Urinary bladder (tissue), 4 donors: ENCODE data around the gene TRIP10. TPM values are rescaled to one million over a fixed set of nuclear protein-coding genes. Genes with fewer than 3 reads are reported as not detected.

Source experiments
- DNase-seq: peaks from one replicate; pipeline ENCODE4 v3.0.0-alpha.2; 2015; ENCODE audit errors: extremely low spot score
- H3K27ac ChIP-seq: one replicate; pipeline ENCODE4 v1.5.1; 2013; ENCODE audit warnings: low read depth, mild to moderate bottlenecking, moderate library complexity
- H3K36me3 ChIP-seq: one replicate; pipeline ENCODE4 v1.6.1; 2013; ENCODE audit warnings: mild to moderate bottlenecking, moderate library complexity; ENCODE audit not compliant: insufficient read depth
- H3K4me1 ChIP-seq: one replicate; pipeline ENCODE4 v1.6.1; 2013; ENCODE audit warnings: mild to moderate bottlenecking, moderate library complexity; ENCODE audit not compliant: insufficient read depth
- H3K4me3 ChIP-seq: one replicate; pipeline ENCODE4 v1.5.1; 2013; ENCODE audit warnings: low read depth, low read length
- whole genome bisulfite sequencing: extraction: QIAGEN DNeasy Blood & Tissue Kit; methylation state at CpG from one replicate; pipeline ENCODE4 v1.1.7; 2013; 5-methylcytosine and 5-hydroxymethylcytosine counted together
- polyA plus RNA-seq: library from polyadenylated mRNA; stranded (reverse); fragments of 200-250 nt; gene quantifications from one replicate; pipeline ENCODE4 v1.2.3, GENCODE V29; 2013
- total RNA-seq: library from RNA; depleted of rRNA; stranded (reverse); fragments of >200 nt; gene quantifications from one replicate; pipeline ENCODE4 v1.2.3, GENCODE V29; 2014
- donor health status: healthy with polysubstance abuse.
- donor health status: healthy.

Gene TRIP10
- total and polyA plus RNA-seq, 2 donors = 28.5 to 113 TPM

DNA sequence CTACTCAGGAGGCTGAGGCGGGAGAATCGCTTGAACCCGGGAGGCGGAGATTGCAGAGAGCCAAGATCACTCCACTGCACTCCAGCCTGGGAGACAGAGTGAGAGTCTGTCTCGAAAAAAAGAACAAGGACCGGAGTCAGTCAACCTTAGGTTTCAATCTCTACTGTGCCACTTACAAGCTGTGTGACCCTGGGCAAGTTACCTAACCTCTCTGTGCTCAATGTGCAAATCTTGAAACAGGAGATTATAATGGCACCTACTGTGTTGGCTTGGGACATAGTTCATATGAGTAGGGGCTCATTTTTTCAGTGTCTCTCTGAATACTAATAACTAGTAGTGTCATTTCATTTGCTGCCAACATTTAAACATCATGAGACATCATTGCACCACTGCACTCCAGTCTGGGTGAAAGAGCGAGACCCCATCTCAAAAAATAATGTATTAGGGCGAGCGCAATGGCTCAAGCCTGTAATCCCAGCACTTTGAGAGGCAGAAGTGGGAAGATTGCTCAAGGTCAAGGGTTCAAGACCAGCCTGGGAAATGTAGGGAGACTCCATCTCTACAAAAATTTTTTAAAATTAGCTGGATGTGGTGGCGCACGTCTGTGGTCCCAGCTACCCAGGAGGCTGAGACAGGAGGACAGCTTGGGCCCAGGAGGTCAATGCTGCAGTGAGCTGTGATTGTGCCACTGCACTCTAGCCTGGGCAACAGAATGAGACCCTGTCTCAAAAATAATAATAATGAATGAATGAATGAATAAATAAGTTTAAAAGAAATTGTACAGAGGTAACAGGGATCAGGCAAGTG lies 24.5 kb upstream of the TRIP10 start:
- Histone ChIP-seq H3K4me3 (no peak overlapping the region), H3K36me3 (no peaks in the 10 kb centered on the region), H3K27ac (no peak overlapping the region), H3K4me1 (no peaks in the 10 kb centered on the region)
- WGBS = 87% methylated on average over 11 of the region's 11 CpGs
- DNase-seq = no peak

DNA sequence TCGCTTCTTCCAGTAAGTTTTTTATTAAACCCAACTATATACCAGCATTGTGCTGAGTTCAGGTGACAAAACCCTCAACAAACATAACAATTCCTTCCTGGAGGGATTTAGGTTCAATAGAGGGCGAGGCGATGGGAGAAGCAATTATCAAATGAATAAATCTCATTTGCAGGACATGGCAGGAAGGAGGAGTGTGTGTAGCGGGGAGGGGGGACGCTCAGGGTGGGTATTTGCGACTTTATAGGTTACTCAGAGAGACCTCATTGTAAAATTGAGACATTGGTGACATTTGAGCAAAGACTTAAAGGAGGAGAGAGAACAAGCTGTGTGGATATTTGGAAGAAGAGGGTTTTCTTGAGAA lies 22.9 kb upstream of the TRIP10 start:
- no peak overlapping the region for H3K27ac ChIP-seq

DNA sequence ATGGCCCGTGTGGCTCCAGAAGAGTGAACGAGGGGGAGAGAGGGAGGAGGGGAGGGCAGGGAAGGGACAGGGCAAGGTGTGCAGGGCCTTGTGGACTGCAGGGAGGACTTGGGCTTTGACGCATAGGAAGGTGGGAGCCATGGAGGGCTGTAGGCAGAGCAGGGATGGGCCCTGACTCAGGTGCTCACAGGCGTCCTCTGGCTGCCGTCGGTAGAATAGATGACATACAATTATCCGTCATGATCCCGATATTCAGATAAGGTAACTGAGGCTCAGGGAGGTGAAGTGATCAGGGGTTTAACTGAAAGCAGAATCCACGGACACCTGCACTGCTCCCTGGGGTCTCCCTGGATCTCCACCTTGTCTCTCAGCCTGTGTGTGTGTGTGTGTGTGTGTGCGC lies 22.4 kb upstream of the TRIP10 start:
- no peak for DNase-seq
- H3K36me3 ChIP-seq = no peaks in the 10 kb centered on the region
- WGBS = 70% methylated on average over 10 of the region's 10 CpGs
- no peaks in the 10 kb centered on the region for H3K4me1 ChIP-seq
- H3K27ac ChIP-seq = no peak overlapping the region
- no peak overlapping the region for H3K4me3 ChIP-seq

More for the DNA sequence above, 22.9 kb upstream of the TRIP10 start:
- no peak for DNase-seq
- no peak overlapping the region for H3K4me3 ChIP-seq
- WGBS = 46% methylated on average over 6 of the region's 6 CpGs
- no peaks in the 10 kb centered on the region for H3K4me1 ChIP-seq
- H3K36me3 ChIP-seq = no peaks in the 10 kb centered on the region

DNA sequence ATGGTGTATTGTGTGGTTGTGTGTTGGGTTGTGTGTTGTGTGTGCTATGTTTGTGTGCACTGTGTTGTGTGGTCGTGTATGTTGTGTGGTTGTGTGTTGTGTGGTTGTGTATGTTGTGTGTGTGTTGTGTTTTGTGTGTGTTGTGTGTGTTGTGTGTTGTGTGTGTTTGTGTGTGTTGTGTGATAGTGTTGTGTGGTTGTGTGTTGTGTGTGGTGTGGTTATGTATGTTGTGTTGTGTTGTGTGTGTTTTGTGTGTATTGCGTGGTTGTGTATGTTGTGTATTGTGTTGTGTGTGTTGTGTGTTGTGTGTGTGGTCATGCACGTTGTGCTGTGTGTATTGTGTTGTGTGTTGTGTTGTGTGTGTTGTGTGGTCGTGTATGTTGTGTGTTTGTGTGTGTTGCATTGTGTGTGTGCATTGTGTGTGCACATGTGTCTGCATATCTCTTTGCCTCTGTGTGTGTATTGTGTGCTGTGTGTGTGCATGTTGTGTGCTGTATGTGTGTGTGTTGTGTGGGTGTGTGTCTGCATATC lies 22.0 kb upstream of the TRIP10 start:
- Histone ChIP-seq H3K36me3 (no peaks in the 10 kb centered on the region), H3K4me1 (no peaks in the 10 kb centered on the region), H3K4me3 (no peak overlapping the region), H3K27ac (no peak overlapping the region)
- 80% methylated on average over 4 of the region's 4 CpGs for WGBS
- no peak for DNase-seq

DNA sequence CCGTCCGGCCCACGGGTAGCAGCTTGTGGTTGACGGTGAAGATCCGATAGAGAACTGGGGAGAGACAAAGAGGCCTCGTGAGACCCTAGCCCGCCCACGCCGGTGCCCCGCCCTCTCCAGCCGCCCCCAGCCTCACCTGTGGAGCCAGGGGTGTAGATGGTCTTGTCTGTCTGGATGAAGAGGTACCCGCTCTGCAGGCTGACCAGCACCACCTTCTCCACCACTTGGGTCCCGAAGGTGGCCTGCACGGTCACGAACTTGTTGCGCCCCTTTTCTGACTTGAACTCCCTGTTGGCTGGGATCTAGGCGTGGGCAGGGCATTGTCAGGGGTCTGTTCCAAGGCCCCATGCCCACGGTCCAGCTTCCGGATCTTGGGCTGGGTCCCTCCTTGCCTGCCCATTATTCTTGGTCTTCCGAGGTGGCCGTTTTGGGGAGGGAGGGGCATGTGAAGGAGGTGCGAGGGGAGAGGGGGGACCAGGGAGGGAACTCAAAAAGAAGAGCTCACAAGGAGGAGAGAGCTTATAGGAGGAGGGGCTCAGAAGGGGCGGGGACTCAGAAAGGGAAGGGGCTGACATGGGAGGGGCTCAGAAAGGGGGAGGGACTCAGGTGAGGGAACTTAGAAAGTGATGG lies 21.3 kb upstream of the TRIP10 start:
- DNase-seq = no peak
- no peaks in the 10 kb centered on the region for H3K4me1 ChIP-seq
- H3K36me3 ChIP-seq = no peaks in the 10 kb centered on the region
- 70% methylated on average over 23 of the region's 23 CpGs for WGBS
- no peak overlapping the region for H3K27ac ChIP-seq
- no peak overlapping the region for H3K4me3 ChIP-seq

DNA sequence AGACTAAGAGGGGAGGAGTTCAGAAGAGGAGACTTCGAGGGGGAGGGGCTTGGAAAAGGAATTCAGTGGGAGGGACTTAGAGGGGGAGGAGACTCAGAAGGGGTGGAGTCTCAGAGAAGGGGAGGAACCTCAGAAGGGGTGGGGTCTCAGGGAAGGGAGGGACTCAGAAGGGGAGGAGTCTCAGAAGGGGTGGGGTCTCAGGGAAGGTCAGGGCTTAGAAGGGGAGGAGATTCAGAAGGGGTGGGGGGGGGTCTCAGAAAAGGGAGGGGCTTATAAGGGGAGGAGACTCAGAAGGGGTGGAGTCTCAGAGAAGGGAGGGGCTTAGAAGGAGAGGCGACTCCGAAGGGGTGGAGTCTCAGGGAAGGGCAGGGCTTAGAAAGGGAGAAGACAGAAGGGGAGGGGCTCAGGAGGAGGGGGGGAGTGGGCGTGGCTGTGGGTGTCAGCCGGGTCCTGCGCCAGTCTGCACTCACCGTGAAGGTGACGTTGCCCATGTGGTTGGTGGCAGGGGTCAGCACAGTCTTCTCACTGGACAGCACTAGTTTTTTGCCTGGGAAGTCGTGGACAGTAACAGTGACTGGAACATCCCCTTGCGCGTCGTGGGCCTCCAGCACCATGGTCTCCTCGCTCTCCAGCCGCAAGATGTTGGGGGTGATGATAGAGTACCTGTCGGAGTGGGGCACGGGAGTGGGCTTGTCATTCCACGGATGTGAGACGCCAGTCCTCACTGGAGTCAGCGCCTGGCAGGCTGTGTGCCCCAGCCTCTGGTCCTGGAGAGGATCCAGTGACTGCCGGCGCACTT lies 20.5 kb upstream of the TRIP10 start:
- no peak overlapping the region for H3K4me3 ChIP-seq
- H3K36me3 ChIP-seq = no peaks in the 10 kb centered on the region
- DNase-seq = no peak
- no peaks in the 10 kb centered on the region for H3K4me1 ChIP-seq
- H3K27ac ChIP-seq = no peak overlapping the region
- 78% methylated on average over 21 of the region's 21 CpGs for WGBS

DNA sequence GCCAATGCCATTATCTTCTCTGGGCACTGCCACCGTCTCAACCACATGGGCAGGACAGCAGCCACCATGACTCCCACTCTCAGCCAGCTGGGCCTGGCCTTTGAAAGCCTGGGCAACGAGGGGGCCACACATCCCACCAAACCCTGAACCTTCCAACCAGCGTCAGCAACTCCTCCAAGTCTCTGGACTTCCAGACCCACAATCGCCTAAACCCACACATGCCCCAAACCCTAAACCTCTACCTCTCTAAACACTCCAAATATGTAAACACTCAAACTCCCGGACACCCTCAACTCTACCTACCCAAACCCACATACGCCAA lies 20.0 kb upstream of the TRIP10 start:
- 69% methylated on average over 6 of the region's 6 CpGs for WGBS
- H3K36me3 ChIP-seq = no peaks in the 10 kb centered on the region
- no peak overlapping the region for H3K27ac ChIP-seq
- H3K4me3 ChIP-seq = no peak overlapping the region
- no peaks in the 10 kb centered on the region for H3K4me1 ChIP-seq
- DNase-seq = no peak

DNA sequence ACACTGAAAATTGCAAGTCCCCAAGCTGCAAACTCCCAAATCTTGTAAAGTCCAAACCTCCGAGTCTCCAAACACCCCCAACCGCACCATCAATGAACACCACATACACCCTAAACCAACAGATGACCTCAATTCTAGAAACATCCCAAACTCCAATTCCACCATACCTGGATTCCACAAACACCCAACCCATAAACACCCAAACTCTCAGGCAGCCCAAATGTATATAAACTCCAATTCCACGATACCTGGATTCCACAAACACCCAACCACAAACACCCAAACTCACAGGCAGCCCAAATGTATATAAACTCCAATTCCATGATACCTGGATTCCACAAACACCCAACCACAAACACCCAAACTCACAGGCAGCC lies 19.5 kb upstream of the TRIP10 start:
- DNase-seq = no peak
- no peaks in the 10 kb centered on the region for H3K36me3 ChIP-seq
- H3K27ac ChIP-seq = no peak overlapping the region
- H3K4me3 ChIP-seq = no peak overlapping the region
- H3K4me1 ChIP-seq = no peaks in the 10 kb centered on the region
- WGBS = 85% methylated on average over 3 of the region's 3 CpGs

DNA sequence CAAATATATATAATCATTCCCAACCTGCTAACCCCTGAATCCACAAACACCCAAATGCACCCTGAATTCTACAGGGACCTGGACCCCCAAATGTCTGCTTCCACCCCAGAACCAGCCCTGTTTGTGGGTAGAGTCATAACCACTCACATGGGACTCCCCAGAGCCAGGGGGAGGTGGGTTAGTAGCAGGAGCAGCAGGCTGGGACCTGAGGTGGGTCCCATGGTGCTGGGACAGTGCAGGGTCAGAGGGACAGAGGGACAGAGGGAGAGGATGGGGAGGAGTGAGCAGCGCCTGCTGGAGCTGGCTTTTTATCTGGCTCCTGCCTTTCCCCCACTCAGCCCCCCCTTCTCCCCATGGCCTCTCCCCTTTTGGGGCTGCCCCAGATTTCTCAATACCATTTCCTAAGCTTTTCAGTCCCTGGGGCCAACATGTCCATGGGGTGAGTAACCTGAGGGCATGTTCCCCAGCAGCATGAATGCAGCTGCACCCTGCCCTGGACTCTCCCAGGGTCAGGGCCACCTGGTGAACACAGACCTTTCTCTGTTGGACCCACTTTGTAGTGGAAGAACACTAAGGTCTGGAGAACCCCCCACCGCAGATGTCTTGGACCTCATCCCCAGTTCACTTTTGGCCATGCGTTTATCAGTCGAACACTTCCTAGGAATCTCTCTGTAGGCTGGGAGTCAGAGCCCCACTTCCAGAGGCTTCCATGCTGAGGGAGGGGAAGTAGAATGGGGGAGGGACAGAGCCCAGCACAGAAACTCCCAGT lies 18.9 kb upstream of the TRIP10 start, which contains the start of gene C3:
C3 (minus strand) TSS at position 282 of the 769 bp plus-strand sequence; CDS start at position 221, 61 bp downstream.
- no peak for DNase-seq
- no peaks in the 10 kb centered on the region for H3K4me1 ChIP-seq
- no peak within 1 kb of the TSS for H3K27ac ChIP-seq
- H3K36me3 ChIP-seq = no peaks in the 10 kb centered on the region
- 46% methylated on average over 4 of the region's 4 CpGs for WGBS
- H3K4me3 ChIP-seq = no peak within 1 kb of the TSS

DNA sequence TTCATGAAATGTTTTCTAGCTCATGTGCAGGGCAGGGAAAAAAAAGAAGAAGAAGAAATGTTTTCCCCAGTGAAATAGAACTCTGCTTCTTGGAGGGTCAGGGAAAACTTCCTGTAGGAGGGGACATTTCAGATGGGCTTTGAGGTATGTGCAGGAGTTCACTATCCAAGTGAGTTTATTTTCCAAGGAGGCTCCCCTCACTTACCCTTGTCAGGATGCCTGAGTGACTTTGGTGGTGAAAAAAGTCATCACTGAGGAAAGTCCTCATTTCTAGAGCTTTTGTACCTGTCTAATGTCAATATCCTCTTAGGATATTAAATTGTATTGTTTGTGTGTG lies 18.4 kb upstream of the TRIP10 start:
- no peak overlapping the region for H3K4me3 ChIP-seq

DNA sequence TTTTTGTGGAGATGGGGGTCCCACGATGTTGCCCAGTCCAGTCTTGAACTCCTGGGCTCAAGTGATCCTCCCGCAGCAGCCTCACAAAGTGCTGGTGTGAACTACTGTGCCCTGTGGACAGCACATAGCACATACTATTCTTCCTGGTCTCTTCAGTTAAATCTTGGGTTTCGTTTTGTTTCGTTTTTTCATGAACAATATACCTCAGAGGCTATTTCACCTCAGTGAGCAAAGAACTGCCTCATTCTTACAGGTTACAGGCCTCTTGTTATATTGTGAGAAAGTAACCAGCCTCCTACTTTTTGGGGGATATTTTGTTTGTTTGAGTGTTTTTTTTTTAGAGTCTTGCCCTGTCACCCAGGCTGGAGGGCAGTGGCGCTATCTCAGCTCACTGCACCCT lies 17.7 kb upstream of the TRIP10 start:
- no peaks in the 10 kb centered on the region for H3K4me1 ChIP-seq
- H3K36me3 ChIP-seq = no peaks in the 10 kb centered on the region
- no peak overlapping the region for H3K27ac ChIP-seq
- WGBS = 74% methylated on average over 5 of the region's 5 CpGs
- H3K4me3 ChIP-seq = no peak overlapping the region
- DNase-seq = no peak

More for the DNA sequence above, 18.4 kb upstream of the TRIP10 start:
- Histone ChIP-seq H3K36me3 (no peaks in the 10 kb centered on the region), H3K4me1 (no peaks in the 10 kb centered on the region), H3K27ac (no peak overlapping the region)
- DNase-seq = no peak

DNA sequence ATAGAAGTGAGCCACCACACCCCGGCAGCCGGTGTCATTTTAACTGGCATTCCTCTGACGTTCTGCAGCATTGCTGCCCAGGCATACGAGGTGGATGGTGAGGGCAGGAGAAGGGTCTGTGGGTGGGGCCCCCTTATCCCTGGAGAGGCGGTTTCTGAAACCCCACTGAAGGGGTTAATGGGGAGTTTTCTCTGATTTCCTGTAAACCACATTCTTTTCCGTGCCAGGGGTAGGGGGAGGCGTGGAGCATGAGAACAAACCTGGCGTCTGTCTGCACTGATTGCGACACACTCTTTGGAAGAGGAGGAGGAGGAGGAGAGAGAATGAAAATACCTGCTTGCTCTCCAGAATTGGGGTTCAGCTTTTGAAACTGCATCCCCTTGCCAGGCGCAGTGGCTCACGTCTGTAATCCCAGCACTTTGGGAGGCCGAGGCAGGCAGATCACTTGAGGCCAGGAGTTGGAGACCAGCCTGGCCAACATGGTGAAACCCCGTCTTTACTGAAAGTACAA lies 16.3 kb upstream of the TRIP10 start:
- DNase-seq = no peak
- no peak overlapping the region for H3K27ac ChIP-seq
- WGBS = 11% methylated on average over 13 of the region's 13 CpGs

DNA sequence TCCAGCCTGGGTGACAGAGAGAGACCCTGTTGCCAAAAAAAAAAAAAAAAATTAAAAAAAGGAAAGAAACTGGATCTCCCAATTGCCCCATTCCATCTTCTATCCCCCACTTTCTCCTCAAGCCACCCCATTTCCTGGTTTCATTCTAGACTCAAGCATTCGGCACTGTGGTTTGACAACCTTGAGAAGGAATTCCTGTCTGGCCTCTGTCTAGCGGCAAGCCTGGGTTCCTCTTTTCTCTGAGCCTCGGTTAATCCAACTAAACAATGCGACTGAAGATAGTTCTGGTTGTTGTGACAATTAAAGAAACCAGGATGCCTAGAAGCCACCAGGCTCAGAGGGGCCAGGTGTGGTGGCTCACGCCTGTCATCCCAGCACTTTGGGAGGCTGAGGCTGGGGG lies 15.7 kb upstream of the TRIP10 start:
- Histone ChIP-seq H3K4me3 (no peak overlapping the region), H3K36me3 (no peaks in the 10 kb centered on the region), H3K27ac (peak overlapping the region; percentile 27), H3K4me1 (no peaks in the 10 kb centered on the region)
- DNase-seq = no peak
- 52% methylated on average over 5 of the region's 5 CpGs for WGBS

More for the DNA sequence above, 16.3 kb upstream of the TRIP10 start:
- Histone ChIP-seq H3K4me1 (no peaks in the 10 kb centered on the region), H3K4me3 (no peak overlapping the region), H3K36me3 (no peaks in the 10 kb centered on the region)
